Glomerular endothelial cell (primary cell): ENCODE results near the gene EDAR. TPM values are rescaled to one million over a fixed set of nuclear protein-coding genes. Genes with fewer than 3 reads are reported as not detected.

Source experiments
- DNase-seq: peaks from one replicate; pipeline ENCODE4 v3.0.0-alpha.2; 2011; ENCODE audit warnings: low read depth, low spot score; ENCODE audit errors: extremely low read depth
- total RNA-seq: library from RNA; depleted of rRNA; stranded (reverse); fragments of >200 nt; gene quantifications from 2 replicates; pipeline ENCODE4 v1.2.3, GENCODE V29; 2015

Gene EDAR
- total RNA-seq, 1 donor from 2014 or later = not detected

DNA sequence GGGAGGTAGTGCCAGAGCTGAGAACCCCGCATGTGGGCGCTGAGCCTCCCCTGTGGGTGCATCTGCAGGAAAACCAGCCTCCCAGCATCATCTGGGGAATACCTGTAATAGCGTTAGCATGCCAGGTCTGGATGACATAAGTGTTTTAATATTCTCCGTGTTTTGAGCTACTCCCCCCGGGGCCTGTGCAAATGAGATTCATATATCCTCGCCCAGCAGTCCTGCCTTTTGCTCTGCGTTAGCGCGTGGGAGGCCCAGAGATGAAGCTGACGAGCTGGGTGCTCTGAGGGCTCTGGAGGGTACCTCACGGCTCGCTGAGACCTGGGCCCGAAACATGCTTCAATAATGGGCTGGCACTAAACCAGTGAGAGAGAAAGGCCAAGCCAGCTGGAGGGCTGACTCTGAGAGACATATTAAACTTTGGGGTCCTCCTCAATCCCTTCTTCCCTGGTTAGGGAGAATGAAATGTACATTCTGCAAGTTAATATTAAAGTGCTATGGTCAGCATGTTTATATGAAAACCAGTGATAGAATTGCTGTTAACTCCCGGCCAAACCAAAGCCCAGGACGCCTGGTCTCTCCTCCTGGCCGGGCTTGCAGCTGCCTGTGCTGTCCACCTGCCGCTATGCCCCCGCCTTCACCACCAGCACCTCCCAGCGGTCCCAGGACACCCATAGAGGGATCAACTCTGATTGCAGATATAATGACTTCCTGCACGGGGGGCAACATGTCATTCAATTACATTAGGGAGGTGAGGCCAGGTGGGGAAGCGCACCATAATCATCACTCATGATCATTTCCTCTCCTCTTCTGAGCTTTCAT lies 77.0 kb downstream of the EDAR start:
- no peak for DNase-seq

DNA sequence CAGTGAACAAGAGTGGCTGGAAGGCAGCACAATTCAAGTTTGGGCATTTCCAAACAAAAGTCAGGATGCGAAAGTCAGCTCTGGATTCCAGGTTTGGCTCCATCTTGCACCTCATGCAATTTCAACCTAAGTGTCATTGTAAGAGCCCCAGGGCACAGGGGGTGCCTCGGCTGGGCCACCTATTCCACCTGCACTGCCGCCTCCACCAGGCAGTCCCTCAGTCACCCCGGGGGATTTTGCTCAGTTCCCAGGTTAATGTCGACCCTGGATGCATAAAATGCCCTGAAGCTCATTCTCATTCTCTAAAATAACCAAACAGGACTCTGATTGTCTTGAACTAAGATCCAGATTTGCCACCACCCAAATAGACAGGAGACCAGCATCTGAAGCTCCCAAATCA lies 77.6 kb downstream of the EDAR start:
- no peak for DNase-seq

DNA sequence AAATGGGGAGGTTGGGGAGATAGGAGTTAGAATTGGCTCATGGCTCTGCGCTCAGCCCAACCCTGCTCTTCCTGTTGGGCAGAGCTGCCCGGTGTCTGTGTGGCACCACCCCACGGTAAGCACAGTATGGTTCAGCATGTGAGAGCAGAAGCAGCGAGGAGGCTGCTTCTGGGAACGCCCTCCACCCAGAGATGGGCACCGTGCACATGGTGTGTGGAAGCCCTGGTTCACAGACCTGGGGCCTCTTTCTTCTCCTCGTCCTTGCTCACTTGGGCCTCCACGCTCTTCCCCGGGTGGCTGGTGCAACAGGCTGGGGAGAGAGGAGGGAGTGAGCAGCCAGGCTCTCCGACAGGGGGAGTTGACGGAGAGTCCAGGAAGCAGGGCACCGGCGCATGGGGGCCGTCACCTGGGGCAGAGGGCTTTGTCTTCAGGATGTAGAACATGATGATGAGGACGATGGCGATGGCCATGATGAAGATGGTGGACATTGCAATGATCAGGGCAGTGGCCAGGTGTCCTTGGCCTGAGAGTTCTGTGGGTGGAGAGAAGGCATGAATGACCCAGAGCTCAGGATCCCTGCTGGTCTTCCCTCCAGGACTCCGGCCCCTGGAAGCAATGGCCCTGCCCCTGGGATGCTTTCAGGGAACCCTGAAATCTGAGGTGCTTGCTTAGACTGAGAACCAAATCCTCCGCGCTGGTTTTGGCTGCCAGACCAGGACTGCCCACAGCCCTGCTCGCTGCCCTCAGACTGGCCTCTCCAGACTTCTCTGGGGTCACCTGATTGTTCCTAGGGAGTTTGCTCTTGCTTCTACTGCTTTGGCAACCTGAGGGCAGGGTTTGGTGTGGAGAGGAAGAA lies 78.3 kb downstream of the EDAR start:
- DNase-seq = no peak

DNA sequence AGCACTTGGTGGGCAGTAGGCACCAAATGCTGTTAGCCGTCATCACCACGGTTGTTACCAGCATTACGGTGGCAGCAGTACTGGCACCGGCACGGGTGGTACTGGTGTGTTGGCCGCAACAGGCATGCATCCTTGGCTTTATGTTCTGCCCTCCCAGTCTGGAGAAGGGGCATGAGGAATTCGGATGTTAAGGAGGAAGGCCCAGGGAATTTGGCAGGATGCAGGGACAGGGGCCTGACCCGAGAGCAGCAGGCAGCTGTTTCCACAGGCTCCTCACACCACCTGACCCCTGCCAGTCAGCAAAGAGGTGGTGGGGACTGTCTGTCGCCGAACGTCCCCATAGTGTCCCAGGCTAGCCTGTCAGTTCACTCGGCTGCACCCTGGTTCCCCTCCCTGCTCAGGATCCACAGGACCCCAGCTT lies 79.0 kb downstream of the EDAR start:
- no peak for DNase-seq

DNA sequence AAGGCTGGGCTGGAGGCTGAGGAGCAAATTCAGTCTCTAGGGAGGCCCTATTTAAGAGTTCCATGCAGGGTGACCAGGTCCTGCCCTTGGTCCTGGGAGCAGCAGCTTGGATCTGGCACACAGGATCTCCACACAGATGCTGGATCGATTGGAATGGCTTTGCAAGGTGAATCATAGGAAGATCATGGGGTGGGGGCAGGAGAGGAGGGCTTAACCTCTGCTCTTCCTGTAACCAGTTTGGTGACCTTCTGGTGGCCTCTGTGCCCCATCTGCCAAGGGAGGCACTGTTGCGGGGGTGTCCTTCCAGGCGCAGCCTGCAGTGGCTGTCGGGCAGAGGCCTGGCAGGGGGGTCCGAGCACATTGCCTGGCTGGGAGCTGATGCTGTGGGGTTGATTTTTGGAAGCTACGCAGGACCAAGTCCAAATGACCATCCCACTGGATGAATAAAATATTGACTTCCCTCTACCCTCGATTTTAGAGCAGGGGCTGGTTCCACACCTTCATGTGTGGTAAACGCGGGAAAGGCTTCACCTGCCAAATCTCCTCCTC lies 79.7 kb downstream of the EDAR start:
- DNase-seq = no peak

DNA sequence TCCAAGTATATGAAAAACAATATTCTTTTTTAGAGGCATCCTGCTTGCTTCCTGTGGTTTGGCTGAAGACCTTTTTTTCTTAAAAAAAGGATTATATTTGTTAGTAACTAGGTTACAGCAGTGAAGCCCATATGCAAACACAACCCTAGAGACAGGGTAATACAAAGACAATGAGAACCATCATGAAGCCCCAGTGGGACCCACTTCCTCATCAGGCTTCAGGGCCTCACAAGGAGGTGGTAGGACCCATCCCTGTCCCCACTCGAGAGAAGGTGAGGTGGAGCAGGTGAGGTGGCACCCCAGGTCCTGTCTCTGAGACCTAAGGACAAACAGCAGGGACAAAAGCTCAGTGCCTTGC lies 80.3 kb downstream of the EDAR start:
- no peak for DNase-seq

GRCh38 chr2:108907822-108908712 lies 81.0 kb downstream of the EDAR start:
- no peak for DNase-seq

- DNase-seq = no peak
Observed at GRCh38 chr2:108906403-108907077, 82.5 kb downstream of the EDAR start.

DNA sequence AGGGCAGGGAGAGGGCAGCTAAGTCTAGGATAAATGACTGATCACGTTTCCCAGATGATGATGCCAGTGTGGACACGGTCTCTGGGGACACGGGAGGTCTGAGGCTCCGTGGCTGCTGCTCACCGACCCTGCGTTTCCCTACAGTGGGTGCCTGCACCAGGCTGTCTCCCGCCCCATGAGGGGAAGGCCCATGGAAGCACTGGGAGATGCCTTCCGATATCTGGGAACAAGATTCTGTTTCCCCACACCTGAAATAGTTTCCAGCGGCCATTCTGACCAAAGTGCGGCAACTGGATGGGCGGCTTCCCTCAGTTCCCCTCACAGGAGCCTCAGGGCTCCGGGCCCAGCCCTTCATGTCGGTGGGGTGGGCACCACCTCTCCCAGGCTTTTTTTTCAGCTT lies 83.1 kb downstream of the EDAR start:
- no peak for DNase-seq

DNA sequence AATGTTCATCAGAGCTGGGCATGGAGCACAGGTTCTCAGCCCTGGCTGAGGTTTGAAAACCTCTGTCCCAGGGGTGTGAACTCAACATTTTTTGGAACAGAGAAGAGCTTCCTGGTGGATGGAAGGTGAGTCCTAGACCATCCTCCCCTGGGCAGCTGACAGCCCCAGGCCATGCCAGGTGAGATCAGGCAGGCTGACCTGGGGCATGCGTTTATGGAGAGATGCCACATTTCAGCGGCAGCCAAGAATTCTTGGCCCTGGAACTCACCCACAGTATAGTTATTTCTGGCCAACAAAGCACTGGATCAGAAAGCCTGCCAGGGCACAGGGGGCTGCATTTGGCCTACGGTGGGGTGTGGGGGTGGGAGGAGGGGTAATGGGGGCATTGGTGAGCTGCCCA lies 83.8 kb downstream of the EDAR start:
- no peak for DNase-seq

GRCh38 chr2:108904680-108905079 lies 84.3 kb downstream of the EDAR start:
- no peak for DNase-seq

DNA sequence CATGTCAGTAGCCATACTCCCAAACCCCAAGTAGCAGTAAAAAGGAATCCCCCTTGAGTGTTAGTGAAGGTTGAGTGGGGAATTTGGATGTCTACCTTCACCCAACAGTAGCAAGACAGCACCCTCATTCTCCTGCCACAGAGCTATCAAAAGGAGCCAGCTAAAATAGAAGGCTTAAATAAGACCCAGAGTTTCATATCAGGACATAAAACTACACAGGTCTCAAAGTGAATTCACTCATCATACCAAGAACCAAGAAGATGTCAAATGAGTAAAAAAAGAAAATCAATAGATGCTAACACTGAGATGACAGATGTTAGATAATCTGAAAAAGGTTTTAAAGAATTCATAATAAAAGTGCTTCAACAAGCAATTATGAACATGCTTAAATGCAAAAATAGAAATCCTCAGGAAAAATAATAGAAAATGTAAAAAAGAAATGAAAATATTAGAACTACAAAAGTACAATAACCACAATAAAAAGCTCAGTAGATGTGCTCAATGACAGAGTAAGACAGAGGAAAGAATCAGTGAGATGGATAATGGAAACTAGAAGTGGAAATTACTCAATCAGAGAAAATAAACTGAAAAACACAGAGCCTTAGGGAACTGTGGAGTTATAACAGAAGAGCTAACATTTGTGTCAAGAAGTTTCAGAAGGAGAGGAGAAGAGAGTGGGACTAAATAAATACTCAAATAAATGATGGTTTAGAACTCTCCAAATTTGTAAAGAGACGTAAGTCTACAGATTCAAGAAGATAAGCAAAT lies 90.5 kb downstream of the EDAR start:
- no peak for DNase-seq

- no peak for DNase-seq
Observed at GRCh38 chr2:108896741-108897140, 92.3 kb downstream of the EDAR start.

DNA sequence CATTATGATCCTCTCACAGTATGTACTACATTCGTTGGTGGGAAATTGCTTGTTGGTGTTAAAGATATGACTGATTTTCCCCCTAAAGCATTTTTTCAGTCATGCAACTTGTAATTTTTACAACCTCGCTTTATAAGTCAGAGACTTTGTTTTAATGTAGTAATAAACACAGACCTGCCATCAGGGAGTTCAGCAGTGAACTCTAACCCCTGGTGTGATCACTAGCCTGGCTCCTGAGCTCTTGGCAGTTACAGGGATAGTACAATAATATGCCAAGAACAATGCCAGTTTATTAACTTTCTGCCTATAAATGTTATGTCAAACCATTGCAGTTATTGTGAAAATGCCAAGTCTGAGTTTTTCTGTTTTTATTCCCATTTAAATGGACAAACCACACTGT lies 93.8 kb downstream of the EDAR start:
- no peak for DNase-seq

DNA sequence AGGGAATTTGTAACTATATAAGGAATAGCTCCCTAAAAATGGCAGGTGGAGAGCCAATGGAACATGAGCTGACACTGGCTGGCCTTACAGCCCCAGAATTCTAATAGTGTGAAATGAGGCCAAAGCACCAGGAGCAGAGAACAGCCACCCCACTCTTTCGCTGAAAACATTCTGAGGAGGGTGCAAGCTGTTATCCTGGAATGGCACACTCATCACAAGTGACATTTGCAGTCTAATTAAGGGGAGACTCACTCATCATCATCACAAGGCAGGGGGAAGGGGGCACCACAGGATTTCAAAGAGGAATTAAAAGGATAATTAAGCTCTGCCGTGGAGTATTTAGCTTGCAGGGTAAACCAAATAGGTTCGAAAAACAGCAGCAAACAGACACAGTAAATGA lies 94.3 kb downstream of the EDAR start:
- no peak for DNase-seq

GRCh38 chr2:108893277-108893676 lies 95.7 kb downstream of the EDAR start:
- DNase-seq = no peak

GRCh38 chr2:108889907-108890306 lies 99.1 kb downstream of the EDAR start:
- DNase-seq = no peak

- DNase-seq = no peak
Observed at GRCh38 chr2:108884619-108885018, 104.4 kb downstream of the EDAR start.

- no peak for DNase-seq
Observed at GRCh38 chr2:108878276-108878675, 110.7 kb downstream of the EDAR start.
